Skeletal muscle satellite cell (primary cell): Measurements from ENCODE around the gene NOTCH2NLA.
"Not testable (repeated sequence)": the region's sequence is repeated elsewhere in the genome, so short reads cannot be mapped to it uniquely, and the experiment has no call there.

Experiments used
- H3K27me3 ChIP-seq: 2 replicates; pipeline ENCODE4 v1.7.0; 2013; ENCODE audit warnings: low read length; ENCODE audit not compliant: control insufficient read depth, insufficient read depth
- H3K36me3 ChIP-seq: 2 replicates; pipeline ENCODE4 v1.7.0; 2013; ENCODE audit warnings: mild to moderate bottlenecking, control low read depth, low read length; ENCODE audit not compliant: insufficient read depth
- H3K4me1 ChIP-seq: 2 replicates; pipeline ENCODE4 v1.7.0; 2013; ENCODE audit warnings: low read length; ENCODE audit not compliant: control insufficient read depth, insufficient read depth
- H3K4me2 ChIP-seq: 2 replicates; pipeline ENCODE4 v1.7.0; 2013; ENCODE audit warnings: mild to moderate bottlenecking, low read length
- H3K4me3 ChIP-seq: 2 replicates; pipeline ENCODE4 v1.7.0; 2013; ENCODE audit warnings: low read length
- H3K9ac ChIP-seq: 2 replicates; pipeline ENCODE4 v1.7.0; 2013; ENCODE audit warnings: mild to moderate bottlenecking, low read depth, low read length, moderate library complexity
- H3K9me3 ChIP-seq: replicated peaks from 2 replicates; pipeline ENCODE4 v1.7.0; 2013; ENCODE audit warnings: mild to moderate bottlenecking, control low read depth, low read length

The NOTCH2NLA gene

GRCh38 chr1:146257992-146258552, 29.3 kb upstream of the NOTCH2NLA start:
- H3K4me2 ChIP-seq, H3K4me1 ChIP-seq, H3K9me3 ChIP-seq, H3K27me3 ChIP-seq, H3K4me3 ChIP-seq, H3K36me3 ChIP-seq, H3K9ac ChIP-seq: not testable (repeated sequence)

DNA sequence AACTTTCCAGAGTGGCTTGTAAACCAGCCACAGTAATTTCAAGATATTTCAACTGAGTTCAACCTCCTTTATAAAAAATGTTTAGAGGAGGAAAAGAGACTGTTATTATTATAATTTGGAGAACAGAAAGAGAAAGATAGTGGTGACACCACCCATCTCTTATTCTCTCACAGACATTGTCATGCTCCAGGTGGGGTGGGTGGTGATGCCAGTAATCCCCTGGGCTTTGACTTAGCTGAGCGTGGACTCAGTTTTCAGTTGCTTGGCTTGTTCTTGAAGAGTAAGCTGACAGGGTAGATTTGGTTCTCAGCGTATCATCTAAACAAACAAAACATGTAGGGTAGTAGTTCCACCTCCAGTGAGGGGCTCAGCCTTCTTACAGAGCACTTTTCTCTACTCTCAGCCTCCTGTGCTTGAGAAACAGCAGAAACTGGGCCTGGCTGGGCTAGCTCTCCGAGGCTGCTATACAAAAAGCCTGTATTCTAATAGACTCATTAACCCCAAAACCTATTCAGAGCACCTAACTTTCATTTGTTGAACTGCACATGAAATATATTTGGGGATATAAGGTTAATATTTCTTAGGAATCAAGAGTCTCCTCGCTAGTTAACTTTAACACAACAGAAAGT, 25.9 kb upstream of the NOTCH2NLA start:
- not testable (repeated sequence) for H3K27me3 ChIP-seq, H3K9ac ChIP-seq, H3K36me3 ChIP-seq, H3K4me1 ChIP-seq, H3K4me2 ChIP-seq, H3K4me3 ChIP-seq, H3K9me3 ChIP-seq

- not testable (repeated sequence) for H3K27me3 ChIP-seq, H3K9me3 ChIP-seq, H3K4me2 ChIP-seq, H3K4me3 ChIP-seq, H3K4me1 ChIP-seq, H3K36me3 ChIP-seq, H3K9ac ChIP-seq
Observed at GRCh38 chr1:146253249-146253855, 24.5 kb upstream of the NOTCH2NLA start.

- not testable (repeated sequence) for H3K4me3 ChIP-seq, H3K36me3 ChIP-seq, H3K9ac ChIP-seq, H3K4me2 ChIP-seq, H3K27me3 ChIP-seq, H3K4me1 ChIP-seq, H3K9me3 ChIP-seq
Observed at GRCh38 chr1:146251523-146251922, 22.7 kb upstream of the NOTCH2NLA start.

DNA sequence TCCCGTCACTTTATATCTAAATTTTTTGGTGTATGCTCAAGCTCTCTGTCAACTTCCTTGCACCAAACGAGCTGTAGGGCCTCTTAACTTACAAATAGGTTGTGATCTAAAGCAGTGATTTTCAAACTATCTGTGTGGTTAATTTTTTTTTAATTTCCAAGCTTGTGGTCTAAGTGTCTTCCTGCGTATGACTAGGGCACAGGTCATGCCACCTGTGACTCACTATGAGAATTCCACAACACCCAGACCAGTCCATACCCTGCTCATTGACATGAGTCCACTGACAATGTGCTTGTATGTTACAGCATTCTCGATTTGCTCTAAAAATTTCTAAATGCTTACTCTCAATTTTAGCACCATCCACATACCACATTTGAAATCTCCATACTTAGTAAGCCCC, 19.8 kb upstream of the NOTCH2NLA start:
- not testable (repeated sequence) for H3K4me3 ChIP-seq, H3K9me3 ChIP-seq, H3K36me3 ChIP-seq, H3K27me3 ChIP-seq, H3K4me2 ChIP-seq, H3K4me1 ChIP-seq, H3K9ac ChIP-seq

DNA sequence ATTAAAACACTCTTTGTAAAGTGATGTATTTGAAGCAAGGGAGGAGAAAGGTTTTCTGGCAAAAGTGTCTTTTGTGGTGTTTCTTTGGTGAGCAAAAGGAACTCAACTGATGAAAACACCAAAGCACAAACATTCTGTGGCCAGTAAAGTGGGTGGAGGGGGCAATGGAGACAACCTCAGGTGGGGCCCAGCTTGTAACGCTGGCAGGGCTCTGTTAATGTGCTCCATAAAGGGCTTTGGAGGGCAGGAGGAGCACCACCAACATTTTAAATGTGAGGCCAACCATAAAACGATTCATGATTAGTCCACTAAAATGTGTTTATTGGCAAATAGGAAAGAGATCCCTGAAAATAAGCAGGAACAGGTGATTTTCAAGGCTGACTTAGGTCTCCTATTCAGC, 7.8 kb upstream of the NOTCH2NLA start:
- H3K4me2 ChIP-seq, H3K27me3 ChIP-seq, H3K9ac ChIP-seq, H3K36me3 ChIP-seq, H3K4me1 ChIP-seq, H3K4me3 ChIP-seq, H3K9me3 ChIP-seq: not testable (repeated sequence)

- not testable (repeated sequence) for H3K4me3 ChIP-seq, H3K36me3 ChIP-seq, H3K4me2 ChIP-seq, H3K4me1 ChIP-seq, H3K9me3 ChIP-seq, H3K9ac ChIP-seq, H3K27me3 ChIP-seq
Observed at GRCh38 chr1:146236026-146236601, 7.3 kb upstream of the NOTCH2NLA start.

DNA sequence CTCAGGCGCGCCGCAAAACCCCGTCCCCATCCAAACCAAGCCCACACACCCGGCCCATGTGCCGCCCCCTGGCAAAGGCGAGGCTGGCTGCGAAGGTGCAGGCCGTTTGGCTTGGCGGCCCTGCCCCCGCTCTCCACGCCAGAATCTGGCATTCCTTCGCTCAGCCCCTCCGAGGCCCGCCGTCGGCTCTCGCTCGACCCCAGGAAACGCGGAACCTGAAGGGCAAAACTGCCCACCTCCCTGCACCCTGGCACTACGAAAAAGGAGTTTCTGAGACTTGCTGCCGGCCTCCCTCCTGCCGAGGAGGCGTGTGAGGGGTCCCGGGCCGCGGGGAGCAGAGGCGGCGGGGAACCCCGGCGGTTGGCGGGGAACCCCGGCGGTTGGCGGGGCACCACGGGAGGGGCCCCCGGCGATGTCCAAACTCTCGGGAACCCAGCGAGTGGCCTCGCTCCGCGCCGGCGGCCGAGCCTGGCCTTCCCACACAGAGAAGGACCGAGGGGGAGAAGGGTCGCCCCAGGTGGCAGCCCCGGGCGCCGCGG, 608 bp downstream of the NOTCH2NLA start:
- H3K9me3 ChIP-seq, H3K4me2 ChIP-seq, H3K27me3 ChIP-seq, H3K4me1 ChIP-seq, H3K36me3 ChIP-seq: not testable (repeated sequence)
- Histone ChIP-seq H3K9ac (peak overlapping the region; percentile 75), H3K4me3 (peak overlapping the region; percentile 65)

DNA sequence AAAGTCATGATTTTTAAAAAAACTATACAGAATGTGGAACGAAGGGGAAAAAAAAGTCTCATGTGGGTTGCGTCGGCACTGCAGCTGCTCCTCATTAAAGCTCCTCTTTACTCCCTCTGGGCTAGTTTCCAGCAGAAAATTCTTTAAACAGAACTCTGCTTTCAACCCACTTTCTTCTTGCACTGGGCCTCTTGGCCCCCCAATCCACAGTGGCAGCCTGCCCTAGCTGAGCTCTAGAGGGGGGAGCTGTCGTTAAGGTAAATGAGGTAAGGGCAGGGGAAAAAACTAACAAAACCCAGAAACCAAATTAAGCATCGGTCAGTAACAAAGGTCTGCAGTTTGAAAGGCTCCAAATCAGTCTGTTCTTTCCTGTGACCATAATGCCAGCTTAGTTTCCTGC, 54.3 kb downstream of the NOTCH2NLA start:
- H3K4me2 ChIP-seq, result peak overlapping the region; percentile 47
- not testable (repeated sequence) for H3K4me1 ChIP-seq, H3K4me3 ChIP-seq

GRCh38 chr1:146167740-146168139, 61.1 kb downstream of the NOTCH2NLA start:
- H3K36me3 ChIP-seq, H3K4me3 ChIP-seq, H3K9me3 ChIP-seq, H3K27me3 ChIP-seq, H3K4me2 ChIP-seq, H3K4me1 ChIP-seq, H3K9ac ChIP-seq: not testable (repeated sequence)

More for the DNA sequence above, 54.3 kb downstream of the NOTCH2NLA start:
- H3K9ac ChIP-seq, H3K36me3 ChIP-seq, H3K9me3 ChIP-seq, H3K27me3 ChIP-seq: not testable (repeated sequence)

DNA sequence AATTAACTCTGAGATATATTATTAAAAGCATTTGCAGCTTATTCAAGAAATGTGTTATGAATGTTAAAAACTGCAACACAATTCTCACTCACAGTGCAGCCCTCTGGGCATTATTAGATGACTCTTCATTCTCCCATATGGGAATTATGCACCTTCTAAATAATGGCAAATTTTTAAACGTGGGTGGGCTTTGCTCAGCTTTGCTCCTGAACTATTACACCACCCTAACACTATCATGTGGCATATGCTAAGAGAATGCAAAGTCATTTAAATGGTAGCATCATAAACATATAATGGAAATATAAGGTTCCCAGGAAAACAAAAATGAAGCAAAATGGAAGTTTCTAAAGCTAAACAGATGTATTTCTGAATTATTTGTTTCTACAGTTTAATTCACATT, 61.5 kb downstream of the NOTCH2NLA start:
- H3K36me3 ChIP-seq, H3K9me3 ChIP-seq, H3K9ac ChIP-seq, H3K27me3 ChIP-seq, H3K4me3 ChIP-seq, H3K4me1 ChIP-seq, H3K4me2 ChIP-seq: not testable (repeated sequence)

GRCh38 chr1:146144465-146144864, 84.4 kb downstream of the NOTCH2NLA start, which contains the start of gene NBPF10:
Gene NBPF10, minus strand, starts transcription at chr1:146144804. Its CDS starts 35 bp downstream, at chr1:146144769.
- H3K27me3 ChIP-seq, H3K9ac ChIP-seq, H3K4me1 ChIP-seq, H3K9me3 ChIP-seq, H3K4me3 ChIP-seq, H3K36me3 ChIP-seq, H3K4me2 ChIP-seq: not testable (repeated sequence)
